ENCODE data around the gene EMX1.
A peak's percentile ranks its signal among the peaks of the same experiment; 100 is the strongest.

Gene EMX1

DNA sequence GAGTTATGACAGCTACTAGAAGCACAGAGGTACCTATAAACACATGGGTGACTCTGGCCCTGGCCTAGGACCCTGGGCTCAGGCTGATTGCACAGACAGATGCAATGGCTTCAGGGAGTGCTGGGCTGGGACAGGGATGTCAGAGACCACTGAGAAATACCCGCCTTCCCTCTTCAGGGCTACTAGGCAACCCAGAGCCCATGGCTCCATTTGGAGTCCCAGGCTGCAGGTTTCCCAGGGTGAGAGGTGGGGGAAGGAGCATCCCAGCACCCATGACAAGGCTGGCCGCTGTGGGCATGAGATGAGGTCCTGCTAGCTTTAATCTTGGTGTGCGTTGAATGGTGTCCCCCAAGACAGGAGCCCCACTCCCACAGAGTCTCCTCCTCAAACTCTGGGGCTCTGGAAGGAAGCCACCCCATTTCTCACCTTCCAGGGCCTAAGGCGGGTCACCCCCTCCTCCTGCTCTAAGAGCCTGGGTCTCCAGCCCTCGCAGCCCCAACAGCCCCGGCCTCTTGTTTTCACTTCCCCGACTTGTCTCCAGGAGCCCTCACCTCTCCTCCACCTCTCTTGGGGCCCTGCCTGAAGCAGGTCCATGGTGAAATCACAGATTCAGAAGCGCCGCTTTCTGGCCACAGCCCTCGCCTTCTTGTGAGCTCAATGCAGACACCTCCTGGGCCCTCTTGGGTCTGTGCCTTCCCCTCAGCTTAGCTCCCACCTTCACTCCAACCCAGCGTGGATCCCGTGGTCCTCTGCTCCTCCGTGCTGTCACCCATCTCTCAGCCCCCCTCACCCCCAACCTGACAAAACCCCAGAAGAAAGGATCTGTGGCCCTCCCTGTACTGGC is 41.4 kb downstream of the EMX1 start:
- DNase-seq (ENCODE audit: low read depth) = no peak

DNA sequence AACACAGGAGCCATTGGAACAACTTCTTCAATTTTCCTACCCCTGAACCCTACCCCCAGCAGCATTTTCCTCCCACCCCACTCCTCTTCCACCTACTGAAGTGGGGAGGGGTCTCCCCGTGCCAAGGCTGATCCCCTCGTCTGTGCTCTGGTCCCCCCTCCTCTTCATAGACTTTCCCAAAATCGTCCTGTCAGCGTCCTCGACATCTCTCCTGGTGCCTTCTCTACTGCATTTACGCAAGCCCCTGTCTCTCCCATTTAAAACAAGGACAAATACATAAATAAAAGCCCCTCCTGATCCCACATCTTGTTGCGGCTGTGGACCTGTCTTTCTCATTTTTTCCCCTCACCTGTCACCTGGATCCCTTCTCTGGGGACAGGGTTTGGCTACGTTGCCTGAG is 42.2 kb downstream of the EMX1 start:
- no peak for DNase-seq (ENCODE audit: low read depth)

DNA sequence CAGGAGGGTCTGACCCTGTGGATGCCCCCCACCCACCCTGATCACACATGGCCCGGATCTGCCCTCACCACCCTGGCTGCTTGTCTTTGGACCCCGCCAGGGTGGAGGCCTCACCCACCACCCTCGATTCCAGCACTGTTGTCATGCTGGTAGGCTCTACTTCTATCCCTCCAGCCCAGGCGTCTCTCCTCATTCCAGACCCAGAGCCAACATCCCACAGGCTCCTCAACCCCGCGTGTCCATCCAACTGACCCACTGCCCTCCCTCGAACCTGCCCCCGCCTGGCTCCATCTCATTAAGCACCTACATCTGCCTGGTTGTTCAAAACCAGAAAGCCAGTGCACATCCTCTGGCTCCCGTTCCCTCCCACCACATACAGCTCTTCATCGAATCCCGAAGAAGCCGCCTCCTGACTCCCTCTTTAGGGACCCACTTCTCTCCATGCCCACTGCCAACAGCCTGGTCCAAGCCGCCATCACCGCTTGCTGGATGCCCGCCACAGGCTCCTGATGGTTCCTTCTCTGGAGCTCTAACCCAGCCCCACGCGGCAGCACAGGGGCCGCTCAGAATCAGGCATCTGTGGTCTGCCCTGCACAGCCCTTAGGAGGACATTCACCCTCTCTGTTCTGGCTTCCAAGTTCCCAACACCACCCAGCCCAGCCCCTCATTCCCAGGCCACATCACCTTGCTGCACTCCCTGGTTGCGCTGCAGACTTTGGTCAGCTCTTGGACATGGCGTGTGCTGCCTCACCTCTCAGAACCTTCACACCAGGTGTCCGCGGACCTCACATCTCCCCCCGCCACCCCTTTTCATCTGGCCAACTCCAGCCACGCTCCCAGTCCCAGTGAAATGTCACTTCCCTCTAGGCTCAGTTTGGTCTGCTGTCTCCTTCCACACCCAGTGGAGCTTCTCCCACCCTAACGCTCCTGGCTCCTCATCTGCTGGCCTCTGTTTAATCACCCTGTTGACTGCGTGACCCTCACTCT is 43.0 kb downstream of the EMX1 start:
- DNase-seq (ENCODE audit: low read depth) = no peak

DNA sequence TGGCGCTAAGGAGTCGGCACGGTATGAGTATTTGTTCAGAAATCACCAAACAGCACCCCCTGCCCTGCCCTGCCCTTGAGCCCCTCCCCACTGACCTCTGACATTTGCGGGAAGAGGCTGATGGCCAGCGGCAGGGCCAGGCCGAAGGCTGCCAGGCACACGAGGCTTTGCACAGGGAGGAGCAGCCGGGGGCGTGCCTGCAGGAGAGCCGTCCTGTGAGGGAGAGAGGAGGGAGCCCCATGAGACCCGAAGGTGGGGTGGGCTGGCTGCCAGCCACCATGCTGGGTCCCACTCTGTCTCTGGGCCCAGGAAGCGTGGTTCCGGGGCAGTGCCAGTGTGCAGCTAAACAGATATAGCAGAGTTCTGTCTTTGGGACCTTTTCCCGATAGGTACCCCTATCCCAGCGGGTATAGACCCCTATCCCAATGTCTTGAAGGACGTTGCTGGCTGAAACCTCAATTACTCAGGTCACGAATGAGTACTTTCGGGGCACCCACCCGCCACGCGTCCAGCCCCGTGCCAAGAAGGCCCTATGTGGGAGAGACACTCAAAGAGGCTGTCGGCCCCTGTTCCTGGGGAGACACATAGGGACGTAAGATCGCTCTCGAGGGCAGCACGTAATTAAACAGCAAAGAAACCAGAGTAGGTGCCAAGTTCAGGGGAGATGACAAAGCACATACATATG is 43.9 kb downstream of the EMX1 start:
- DNase-seq (ENCODE audit: low read depth) = no peak

DNA sequence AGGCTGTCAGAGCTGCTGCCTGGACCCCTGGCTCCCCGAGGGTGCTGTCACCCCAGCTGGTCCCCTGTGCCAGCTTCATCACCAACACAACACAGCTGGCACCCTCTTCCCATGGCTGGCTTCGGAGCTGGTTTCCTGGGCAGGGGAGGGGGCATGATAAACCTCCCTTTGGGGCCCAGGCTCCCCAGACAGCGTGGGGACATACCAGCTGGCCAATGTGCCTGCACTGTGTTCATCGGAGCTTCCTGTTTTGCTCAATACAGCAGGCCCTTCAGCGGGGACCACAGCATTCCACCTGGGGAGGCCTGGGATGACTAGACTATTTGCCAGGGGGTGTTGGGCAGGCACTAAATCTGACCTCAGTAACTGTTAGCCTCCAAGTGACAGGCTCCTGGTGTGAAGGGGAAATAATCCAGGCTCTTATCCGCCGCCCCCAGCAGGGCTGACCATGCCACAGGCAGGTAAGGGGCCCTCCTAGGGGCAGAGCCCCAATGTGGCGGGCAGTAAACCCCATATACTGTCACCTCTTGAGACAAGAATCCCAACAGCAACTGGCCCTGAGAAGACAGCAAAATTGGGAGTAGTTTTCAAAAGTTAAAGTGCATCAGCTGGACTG is 44.6 kb downstream of the EMX1 start:
- DNase-seq (ENCODE audit: low read depth) = no peak

DNA sequence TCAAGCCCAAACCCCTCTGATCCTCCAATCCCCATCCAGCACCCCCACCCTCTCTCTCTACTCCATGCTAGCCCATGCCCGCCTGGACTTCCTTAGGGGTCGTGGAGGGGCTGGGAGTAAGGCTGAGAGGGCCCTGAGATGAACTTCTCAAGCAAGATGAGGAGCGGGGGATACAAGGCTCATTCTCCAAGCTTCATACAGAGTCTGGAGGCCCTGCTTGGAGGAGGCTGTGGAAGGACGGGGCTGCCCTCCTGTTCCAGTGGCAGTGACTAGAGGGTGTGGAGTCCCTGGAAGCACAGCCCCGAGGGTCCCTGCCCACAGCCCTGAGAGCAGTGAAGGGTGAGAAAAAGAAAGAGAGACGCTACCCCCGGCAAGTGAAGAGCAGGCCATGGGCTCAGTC is 45.6 kb downstream of the EMX1 start:
- no peak for DNase-seq (ENCODE audit: low read depth)

- DNase-seq (ENCODE audit: low read depth) = no peak
Observed at GRCh38 chr2:72963423-72964145, 46.3 kb downstream of the EMX1 start.

DNA sequence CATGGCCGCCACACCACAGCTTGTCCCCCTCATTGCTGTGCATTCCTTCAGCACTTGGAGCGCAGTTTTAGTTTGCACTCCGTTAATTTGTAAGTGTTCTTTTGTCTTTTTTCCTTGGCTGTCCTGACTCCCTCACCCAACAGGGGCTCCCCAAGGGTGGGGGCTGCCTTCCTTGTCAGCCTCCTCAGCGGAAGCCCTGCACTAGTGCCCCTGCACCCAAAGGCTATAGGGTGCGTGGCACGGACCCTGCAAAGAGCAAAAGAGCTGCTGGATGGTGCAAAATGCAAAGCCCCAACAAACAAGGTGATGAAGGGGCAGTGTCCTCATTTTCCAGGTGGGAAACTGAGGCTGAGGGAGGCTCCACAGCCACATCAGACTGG is 46.8 kb downstream of the EMX1 start:
- DNase-seq (ENCODE audit: low read depth) = no peak

DNA sequence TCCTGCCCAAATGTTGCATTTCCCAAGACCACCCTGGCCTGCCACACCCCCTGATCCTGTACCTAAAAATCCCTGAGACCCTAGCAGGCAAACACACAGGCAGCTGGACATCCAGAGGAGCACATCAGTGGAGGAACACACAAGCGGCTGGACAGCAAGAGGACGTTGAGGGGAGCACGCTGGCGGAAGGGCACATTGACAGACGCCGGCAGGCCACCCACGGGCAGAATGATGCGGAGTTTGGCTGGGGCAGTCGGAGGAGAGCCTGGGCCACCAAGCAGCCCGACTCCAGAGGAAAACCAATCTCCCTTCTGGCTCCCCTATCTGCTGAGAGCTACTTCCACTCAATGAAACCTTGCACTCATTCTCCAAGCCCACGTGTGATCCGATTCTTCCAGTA is 47.7 kb downstream of the EMX1 start:
- DNase-seq (ENCODE audit: low read depth) = no peak

DNA sequence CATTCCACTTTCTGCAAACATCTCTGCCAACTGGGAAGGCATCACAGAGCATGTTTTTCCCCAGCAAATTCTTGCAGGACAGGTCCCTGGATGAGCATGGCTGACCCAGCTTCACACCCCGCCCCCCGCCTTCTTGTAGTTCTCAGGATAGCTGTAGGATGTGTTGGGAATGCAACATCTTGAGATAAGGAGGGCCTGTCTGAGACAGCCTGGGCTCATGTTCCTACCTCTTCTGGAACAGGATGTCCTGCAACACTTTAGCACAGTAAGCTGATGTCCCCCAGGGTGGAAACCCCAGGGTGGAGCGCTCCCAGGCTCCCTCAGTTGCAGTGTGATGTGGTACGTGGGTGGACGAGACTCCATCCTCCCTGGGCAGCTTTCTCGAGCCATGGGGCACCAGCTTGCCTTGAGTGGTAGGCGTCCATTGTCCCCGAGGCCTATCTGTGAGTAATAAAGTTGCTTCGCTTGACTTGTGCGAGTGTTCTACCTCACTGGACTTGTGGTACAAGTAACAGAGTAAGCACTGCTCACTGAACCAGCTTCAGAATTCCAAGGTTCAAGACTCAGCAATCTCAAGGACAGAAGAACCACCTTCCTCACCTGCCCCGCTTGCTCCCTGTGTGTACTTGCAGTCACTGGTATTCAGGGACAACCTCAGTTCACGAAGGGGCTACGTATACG is 48.6 kb downstream of the EMX1 start:
- no peak for DNase-seq (ENCODE audit: low read depth)

- no peak for DNase-seq (ENCODE audit: low read depth)
Observed at GRCh38 chr2:72968286-72968685, 51.0 kb downstream of the EMX1 start.

DNA sequence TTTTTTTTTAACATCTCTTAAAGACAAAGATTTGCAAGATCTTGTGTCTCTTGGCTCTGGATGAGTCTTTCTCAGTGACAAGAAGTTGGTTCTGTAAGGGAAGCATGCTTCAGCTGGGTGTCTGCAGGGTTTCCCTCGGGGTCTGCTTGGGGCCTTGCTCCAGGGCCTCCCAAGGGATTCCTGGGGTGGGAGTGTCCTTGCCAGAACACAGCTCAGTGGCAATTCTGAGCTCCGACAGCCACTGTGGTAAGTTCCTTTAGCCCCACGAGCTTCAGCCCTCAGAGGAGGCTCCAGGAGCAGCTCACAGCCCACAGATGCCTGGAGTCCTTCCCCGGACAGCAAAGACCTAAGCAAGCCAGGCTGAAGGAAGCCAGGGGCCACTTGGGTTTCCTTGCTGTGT is 52.4 kb downstream of the EMX1 start:
- no peak for DNase-seq (ENCODE audit: low read depth)

GRCh38 chr2:72971036-72971435 is 53.7 kb downstream of the EMX1 start:
- no peak for DNase-seq (ENCODE audit: low read depth)

- DNase-seq (ENCODE audit: low read depth) = no peak
Observed at GRCh38 chr2:72972352-72973136, 55.2 kb downstream of the EMX1 start.

DNA sequence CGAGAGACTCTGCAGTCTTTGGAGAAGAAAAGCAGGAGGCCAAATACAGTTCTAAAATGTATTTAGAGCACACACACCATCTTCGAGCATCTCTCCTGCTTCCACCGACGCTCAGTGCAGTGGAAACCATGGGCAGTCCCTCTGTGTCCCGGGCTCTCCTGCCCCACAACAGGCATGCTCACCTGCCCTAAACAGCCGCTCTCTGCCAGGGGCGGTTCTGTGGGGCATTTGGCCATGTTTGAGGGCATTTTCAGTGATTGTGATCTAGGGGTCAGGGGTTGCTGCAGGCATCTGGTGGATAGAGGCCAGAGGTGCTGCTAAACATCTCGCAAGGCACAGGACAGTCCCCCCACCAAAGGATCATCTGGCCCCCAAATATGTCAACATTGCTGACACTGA is 55.8 kb downstream of the EMX1 start:
- no peak for DNase-seq (ENCODE audit: low read depth)

DNA sequence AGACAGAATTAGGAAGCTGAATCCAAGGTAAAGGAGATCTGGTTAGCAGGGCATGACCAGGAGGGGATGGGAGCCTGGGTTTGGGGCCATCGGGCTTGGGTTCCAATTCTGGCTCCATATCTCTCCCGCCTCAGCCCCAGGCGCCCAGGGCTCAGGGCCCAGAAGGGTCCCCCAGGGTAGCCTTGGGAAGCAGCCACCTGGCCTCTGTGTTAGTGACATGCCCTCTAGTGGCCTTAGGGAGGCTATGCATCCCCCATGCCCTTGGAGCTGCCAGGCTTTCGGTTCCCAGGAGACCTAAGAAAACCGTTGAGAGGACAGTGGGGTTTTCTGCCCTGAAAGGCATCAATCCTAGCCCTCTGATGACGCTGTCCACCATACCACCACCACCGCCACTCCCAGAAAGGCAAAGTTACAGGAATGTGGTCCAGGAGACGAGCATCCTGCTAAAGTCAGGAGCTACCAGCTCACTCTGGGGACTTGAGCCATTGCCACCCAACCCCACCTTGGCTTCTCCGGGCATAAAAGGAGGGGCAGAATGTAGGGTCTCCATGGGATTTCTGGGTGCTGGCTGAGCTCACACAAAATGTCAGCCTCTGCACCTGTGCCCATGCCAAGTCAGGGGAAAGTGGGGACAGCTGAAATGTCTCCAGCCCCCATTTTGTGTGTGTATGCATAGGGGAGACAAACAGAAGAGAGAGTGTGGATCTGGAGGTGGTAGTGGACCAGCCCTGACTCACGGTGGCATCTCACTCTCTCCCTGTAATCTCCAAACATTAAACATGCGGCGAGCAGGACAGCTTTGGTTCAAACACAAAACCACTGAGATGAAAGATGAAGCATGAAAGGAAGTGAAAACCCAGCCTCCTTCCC is 56.5 kb downstream of the EMX1 start:
- DNase-seq (ENCODE audit: low read depth) = peak; percentile 29

DNA sequence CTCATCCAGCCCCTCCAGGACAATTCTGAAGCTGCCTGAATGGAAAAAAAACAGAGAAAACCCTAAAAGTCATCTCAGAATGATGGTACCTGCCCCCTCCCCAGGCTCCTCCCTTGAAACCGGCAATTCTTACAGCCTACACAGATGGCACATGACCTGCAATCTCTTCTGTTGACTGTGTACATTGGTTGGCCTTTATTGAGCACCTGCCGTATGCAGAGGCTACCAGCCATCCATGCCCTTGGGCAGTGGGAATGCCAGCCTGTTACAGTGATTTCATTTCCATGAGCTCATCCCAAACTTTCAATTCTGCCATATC is 57.1 kb downstream of the EMX1 start:
- no peak for DNase-seq (ENCODE audit: low read depth)

GRCh38 chr2:72975017-72975416 is 57.7 kb downstream of the EMX1 start:
- no peak for DNase-seq (ENCODE audit: low read depth)

DNA sequence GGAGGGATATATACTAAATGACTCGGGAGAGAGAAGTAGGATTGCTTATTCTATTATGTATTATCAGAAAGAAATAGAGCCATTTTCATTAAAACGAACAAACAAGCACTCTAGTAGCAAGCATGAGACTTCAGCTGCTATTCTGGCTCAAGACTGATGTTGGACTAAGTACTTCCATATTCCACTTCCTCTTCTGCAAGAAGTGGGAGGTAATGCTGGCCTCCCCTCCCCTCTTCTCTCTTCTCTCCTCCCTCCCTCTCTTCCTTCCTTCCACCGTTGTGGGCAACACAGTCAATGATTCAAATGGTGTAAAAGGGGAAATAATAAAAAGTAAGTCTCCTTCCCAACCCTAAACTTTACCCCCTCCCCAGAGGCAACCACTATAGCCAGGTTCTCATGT is 62.6 kb downstream of the EMX1 start:
- DNase-seq (ENCODE audit: low read depth) = no peak
